OCI-LY3 (cell line): ENCODE results near the gene VAC14.

Experiments
- CTCF ChIP-seq: fragments of 200-600, 300-600 bp; sonication (generic); IDR thresholded peaks from 2 replicates; pipeline ENCODE4 v1.5.1; 2014; ENCODE audit warnings: antibody characterized with exemption, low read length, low read depth
- EZH2phosphoT487 ChIP-seq: fragments of 200-600 bp; shearing (Covaris generic); IDR thresholded peaks from 2 replicates; pipeline ENCODE4 v1.6.1; 2018; ENCODE audit warnings: antibody characterized with exemption, mixed run types, low read depth

- TF ChIP-seq CTCF (no peak), EZH2phosphoT487 (no peak)
Measured at GRCh38 chr16:70649300-70649699, 151.7 kb downstream of the VAC14 start.
